Activated naive CD4-positive, alpha-beta T cell treated with Interleukin-2 at 50 U/mL for 16 hours (primary cell): Measurements from ENCODE around the gene UBP1.
"Not testable (repeated sequence)": the region's sequence is repeated elsewhere in the genome, so short reads cannot be mapped to it uniquely, and the experiment has no call there.

ENCODE experiments used
- DNase-seq: peaks from one replicate; pipeline ENCODE4 v3.0.0-alpha.2; 2020

UBP1 gene

DNA sequence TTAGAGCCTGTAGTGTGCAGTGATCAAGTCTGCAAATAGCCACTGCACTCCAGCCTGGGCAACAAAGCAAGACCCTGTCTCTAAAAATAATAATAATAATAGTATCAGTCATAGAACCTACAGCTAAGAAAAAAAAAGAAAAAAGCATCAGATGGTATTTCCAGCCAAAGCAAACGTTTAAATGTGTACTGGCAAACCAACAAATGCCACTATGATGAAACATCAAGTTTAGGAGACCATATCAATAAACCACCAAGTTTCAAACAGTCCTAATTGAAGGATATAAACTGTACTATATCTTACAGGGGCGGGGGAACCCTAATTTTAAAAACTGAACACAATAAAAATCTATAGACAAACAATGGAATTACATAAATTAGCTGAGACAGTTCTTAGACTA lies 6.4 kb downstream of the UBP1 start:
- no peak for DNase-seq

DNA sequence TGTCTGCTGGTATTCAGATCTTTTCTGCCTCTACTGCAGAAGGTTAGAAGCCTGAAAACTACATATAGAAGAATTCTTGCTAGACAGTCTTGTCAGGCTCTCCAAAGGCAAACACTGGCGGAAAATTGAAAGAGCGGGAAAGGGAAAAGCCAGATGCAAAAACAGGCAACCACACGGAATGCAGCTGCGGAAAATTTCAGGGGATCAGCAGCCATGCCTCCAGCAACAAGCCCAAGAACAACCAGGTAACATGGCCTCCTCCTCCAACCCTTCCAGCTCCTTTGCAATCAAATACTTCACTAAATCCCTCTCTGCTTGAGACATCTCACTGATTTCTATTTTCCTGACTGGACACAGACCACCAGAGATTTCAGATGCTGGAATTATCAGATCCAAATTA lies 9.6 kb downstream of the UBP1 start:
- DNase-seq, result no peak

DNA sequence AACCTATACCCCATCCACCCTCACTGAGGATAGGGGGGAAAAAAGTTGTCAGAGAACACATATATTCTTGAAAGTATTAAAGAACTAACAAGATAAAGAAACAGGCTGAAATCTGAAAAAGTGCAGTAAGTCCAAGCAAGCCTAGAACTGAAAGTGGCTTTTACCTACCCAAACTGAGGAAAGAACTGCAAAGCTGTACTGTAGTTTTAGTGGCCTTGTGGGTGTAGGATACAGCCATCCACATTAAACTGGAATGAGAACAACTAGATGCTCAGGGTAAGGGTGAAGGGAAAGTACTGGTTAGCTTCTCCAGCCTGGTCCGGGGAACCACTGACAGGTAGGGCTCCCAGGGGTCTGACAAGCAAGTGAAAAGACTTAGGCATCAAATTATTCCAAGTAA lies 10.1 kb downstream of the UBP1 start:
- DNase-seq, result no peak

DNA sequence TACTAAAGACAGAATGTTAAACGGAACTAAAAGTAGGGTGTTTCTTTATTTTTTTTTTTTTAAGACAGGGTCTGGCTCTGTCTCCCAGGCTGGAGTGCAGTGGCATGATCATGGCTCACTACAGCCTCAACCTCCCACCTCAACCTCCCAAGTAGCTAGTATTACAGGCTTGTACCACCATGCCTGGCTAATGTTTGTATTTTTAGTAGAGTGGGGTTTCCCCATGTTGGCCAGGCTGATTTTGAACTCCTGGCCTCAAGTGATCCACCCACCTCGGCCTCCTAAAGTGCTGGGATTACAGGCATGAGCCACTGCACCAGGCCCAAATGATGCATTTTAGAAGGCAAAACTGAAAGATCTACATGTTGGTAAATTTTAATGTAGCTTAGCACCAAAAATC lies 10.9 kb downstream of the UBP1 start:
- not testable (repeated sequence) for DNase-seq

DNA sequence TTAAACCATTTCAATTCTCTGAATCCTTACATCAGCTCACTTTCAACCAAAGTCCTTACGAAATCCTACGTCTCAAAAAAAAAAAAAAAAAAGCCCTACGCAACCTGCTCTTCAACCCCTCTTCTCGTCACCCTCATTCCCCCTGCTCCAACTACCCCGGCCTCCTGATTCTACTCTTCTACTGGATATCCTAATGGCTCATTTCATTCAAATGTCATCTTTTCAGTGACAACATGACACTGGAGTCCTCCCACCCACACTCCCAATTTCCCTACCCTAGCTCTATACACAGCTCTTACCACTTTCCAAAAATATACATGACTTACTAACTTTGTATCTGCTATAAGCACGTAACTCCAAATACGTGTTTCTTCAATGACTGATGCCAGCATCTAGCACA lies 11.5 kb downstream of the UBP1 start:
- no peak for DNase-seq

DNA sequence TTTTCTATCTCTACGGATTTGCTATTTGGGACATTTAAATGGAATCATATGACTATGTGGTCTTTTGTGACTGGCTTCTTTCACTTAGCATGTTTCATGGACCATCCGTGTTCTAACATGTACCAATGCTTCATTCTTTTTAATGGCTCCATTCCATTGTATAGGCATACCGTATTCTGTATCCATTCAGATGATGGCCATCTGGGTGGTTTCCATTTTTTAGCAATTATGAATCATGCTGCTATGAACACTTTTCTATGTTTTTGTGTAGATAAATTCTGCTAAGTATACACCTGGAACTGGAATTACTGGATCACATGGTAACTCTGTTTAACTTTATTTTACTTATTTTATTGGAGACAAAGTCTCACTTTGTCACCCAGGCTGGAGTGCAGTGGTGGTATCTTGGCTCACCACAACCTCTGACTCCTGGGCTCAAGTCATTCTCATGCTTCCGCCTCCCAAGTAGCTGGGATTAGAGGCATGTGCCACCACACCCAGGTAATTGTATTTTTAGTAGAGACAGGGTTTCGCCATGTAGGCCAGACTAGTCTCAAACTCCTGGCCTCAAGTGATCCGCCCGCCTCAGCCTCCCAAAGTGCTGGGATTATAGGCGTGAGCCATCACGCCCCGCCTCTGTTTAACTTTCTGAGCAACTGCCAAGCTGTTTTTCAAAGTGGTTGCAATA lies 13.4 kb downstream of the UBP1 start:
- no peak for DNase-seq

DNA sequence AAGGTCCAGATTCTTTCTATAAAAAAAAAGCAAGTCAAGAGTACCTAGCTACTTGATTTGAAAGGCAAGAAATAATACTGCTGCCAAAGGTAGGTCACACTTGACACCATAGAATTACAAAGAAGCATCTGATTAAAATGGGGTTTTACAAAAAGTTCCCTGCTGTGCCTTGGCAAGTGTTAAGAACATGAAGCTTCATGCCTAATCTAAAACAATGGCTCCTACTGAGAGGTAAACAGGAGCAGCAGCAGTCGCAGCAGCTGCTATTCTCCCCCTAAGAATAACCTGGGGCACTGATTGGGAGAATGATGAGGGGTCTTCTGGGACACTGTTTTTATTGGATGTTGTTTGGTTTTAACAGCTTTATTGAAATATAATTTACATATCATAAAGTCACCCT lies 14.1 kb downstream of the UBP1 start:
- no peak for DNase-seq

DNA sequence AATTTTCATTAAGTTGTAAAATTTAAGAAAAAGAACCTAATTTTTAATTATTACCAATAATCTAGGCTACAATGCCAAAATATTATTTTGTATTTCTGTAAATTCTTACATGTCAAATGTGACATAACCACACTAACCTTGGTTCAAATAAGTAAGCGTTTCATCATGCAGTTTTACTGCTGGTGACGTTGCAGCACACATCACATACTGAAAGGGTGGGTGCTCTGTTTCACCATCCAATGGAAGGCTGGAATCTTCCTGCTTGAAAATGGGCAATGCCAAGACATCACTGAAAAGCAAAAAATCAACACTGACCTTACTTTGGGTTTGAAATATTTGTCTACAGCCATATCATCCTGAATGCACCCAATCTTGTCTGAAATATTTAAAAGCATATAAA lies 14.8 kb downstream of the UBP1 start:
- no peak for DNase-seq

DNA sequence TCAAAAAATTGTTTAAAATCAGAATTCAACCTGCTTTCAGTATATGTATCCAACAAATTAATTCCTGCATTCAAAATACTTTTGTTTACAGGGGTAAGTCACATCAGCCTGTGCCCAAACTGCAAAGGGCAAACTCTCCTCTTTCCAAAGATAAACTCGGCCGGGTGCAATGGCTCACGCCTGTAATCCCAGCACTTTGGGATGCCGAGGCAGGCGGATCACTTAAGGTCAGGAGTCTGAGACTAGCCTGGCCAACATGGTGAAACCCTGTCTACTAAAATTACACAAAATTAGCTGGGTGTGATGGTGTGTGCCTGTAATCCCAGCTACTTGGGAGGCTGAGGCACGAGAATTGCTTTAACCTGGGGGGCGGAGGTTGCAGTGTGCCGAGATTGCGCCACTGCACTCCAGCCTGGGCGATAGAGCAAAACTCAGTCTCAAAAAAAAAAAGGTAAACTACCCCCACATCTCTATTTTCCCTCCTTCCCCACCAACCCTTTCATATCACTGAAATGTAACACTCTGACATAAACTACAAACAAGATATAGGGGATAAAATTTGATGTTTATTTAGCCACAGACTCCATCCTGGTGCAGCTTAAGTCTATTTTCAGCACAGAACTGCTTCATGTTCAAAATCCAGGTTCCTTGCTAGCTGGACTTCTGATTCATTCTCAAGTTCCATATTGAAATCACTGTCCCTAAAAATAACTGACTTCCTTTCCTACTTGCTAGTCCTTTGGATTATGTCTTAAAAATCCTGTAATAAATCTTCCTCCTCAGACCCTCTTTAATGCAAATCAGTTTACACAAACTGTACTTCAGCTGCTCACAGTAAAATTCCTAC lies 15.4 kb downstream of the UBP1 start:
- DNase-seq, result no peak

DNA sequence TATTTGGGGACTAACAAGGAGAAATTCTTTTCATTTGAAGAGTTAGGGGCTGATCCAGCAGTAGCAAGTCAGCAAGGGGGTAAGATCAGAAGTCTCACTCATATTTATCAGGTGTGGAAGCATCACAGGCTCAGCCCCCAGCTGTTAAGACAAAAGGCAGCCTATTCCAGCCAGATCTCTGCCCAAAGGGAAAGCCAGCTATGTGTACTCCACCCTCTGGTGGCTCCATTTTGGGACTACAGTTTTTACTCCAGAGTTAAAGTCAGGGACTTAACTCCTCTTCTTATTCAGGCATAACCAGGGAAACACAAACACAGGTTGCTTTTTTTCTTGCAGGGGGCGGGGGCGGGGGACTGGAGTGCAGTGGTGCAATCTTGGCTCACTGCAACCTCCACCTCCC lies 19.2 kb downstream of the UBP1 start:
- no peak for DNase-seq

DNA sequence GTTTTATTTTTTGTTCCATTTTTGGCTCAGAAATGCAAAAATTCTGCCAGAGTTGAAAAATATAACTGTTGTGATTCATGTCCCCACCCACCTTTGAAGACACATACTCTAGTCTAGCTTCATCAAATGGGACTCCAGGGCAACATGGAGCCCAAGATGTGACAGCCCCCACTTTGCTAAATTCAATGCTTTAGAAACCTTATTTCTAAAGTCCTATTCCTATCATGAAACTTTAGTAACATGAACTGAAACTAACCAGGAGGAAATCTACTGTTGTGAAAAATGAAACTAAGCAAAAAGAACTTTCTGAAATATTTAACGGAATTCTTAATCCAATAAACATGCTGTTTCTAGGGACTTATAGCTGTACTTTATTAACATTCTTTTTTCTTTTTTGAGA lies 20.3 kb downstream of the UBP1 start:
- no peak for DNase-seq

DNA sequence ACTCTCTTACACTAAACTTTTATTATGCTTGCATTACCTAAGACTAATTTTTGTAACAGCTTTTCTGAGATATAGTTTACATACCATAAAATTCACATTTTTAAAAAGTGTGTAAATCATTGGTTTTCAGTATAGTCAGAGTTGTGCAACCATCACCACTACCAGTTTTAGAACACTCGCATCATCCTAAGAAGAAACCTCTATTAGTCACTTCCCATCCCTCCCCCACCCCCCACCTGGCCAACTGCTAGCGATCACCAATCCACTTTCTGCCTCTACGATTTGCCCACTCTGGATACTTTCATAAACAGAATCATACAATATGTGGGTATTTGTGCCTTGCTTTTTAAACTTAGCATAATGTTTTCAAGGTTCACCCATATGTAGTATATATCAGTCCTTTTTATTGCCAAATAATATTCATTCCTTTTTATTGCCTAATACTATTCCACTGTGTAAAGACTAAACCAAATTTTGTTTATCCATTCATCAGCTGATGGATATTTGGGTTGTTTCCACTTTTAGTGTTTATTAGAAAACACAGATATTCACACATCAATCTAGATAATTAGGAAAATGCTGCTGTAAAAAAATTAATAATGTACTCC lies 23.0 kb downstream of the UBP1 start:
- no peak for DNase-seq

DNA sequence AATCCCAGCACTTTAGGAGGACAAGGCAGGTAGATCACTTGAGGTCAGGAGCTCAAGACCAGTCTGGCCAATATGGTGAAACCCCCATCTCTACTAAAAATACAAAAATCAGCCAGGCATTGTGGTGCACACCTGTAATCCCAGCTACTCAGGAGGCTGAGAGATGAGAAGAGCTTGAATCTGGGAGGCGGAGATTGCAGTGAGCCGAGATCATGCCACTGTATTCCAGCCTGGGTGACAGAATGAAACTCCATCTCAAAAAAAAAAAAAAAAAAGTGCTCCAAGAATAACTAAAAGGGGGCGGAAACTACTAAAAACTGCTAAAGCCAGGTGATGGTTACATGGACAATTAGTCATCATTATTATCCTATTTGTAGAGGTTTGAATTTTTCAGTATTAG lies 29.4 kb downstream of the UBP1 start:
- not testable (repeated sequence) for DNase-seq

DNA sequence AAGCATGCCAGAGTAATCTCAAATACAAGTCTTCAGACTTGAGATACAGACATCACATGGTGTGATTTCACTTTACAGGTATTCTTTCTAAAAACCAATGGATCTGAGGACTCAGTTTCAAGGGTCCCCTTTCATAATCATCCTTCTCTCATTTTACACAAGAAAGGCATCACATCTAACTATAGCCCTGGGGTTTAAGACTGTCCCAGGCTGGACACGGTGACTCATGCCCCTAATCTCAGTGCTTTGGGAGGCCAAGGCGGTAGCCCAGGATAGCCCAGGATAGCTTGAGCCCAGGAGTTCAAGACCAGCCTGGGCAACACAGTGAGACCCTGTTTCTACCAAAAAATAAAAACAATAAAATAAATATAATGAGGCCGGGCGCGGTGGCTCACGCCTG lies 36.4 kb downstream of the UBP1 start:
- no peak for DNase-seq

DNA sequence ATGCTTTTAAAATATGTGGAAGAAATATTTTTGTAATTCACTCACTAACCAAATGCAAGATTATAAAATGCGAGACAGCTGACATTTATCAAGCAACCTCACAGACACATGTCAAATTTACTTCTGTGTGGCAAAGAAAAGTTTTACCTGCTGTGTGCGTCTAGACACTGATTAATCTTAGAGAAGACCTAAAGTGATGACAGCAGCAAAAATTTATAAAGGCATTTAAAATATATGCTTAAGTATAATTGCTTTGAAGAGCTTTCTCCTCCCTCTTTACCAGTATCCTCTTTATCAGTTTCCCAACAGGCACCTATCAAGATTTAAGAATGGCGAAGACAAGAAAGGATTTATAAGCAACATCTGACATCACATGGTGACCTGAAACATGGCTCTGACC lies 37.3 kb downstream of the UBP1 start:
- no peak for DNase-seq

DNA sequence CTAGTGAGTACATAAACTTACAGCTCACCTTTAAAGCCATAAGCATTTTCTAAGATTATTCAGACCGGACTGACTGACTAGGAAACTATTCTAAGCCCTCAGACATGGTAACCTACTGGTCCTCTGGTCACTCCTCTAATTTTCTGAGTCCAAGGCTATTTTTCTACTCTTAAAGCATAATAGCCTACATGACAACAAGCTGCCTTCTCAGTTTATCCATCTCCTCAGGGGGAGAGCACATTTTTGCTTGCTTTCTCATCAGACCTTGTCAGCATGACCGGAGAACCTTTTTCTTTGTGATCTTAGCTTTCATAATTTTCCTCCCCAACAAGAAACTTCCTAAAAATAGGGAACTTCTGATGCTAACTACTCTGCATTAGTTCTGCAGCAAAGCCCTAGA lies 38.4 kb downstream of the UBP1 start:
- no peak for DNase-seq

DNA sequence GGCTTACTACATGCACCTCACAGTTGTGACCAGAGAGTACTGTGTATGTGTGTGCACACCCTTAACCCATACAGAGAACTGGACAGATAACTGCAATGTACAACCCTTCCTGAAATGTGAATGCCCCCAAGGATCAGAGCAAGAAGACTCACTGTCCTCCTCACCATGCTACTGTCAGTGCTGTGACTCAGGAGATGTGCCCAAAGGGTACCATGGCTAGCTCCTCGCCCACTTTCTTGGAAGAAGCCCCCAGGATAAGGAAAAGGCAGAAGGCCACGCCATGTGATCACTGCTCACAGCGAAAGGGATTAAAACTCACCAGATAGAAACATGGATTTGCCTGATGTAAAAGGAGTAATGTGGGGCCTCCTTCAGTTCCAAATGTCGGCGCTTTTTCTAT lies 41.8 kb downstream of the UBP1 start:
- DNase-seq, result no peak

DNA sequence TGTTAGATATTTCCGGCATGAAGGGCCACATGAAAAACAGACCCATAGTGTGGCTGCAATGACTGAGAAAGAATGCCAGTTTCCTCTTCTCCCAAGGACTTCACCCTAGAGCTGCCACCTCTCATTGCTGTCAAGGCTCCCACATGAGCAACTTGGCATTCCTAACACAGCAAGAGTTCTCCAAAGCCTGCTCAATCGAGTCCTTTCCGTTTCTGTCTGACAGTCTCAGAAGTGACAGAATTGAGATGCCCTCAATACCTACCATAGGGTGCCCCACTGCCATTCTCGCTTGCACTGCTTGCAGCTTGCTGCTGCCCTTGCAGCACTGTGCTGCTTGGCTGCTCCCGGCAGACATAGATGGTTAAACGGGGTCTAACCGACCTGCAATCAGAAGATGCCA lies 44.3 kb downstream of the UBP1 start:
- no peak for DNase-seq

DNA sequence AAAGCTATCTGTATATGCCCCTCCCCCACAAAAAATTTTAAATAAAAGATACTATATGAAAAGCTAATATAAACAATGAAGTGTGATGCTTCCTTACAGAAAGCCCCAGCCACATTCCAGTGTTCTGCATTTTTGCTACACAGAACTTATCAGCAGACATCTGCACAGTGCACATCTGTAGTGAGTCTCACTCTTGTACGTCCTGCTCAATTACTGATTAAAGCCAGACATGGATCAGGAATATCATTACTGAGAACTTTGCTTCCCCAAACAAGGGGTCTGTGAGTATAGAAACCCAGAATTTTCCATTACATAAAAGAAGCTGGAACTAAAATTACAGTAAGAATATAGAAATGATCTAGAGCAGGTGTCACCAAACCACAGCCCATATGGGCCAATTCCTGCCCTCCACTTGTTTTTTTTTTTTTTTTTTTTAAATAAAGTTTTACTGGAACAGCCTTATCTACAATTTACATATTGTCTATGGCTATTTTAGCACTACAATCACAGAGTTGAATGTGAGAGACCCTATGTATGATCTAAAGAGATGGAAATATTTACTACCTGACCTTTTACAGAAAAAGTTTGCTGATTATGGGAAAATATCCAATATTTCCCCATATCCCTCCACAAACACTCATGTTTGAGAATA lies 45.7 kb downstream of the UBP1 start:
- DNase-seq, result no peak

DNA sequence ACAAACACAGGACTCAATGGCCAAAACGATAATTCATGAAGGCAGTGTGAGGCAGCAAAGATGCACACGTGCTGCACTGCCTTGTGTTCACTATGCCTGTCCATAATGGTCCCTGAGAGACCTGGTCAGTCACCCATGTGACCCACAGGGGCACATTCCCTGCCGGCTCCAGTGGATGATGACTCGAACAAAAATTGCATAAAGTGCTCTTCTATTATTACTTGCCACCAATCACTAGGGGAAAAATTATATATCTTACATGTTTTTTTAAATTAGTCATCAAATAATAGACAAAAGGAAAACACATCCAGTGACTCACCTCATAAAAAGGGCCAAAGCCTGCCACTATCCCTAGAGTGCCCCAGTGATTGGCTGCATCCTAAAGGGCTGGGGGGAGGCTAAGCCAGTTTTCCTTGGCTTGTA lies 47.5 kb downstream of the UBP1 start:
- no peak for DNase-seq

DNA sequence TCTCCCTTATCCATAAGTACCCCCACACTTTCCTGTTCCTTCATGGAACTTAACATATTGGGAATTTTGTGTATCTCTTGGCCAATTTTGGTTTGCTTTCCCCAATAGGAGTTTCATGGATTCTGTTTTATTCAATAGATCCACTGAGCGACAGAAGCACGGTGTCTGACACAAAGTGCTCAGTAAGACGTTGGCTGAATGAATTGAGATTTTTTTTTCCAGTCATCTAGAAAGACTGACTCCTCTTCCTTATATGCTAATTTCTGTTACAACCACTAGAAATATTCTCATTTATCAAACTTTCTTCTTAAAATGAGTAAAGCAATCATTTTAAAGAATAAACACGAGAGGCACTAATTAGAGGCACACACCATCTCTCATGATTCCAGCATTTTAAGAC lies 48.1 kb downstream of the UBP1 start:
- DNase-seq, result no peak

DNA sequence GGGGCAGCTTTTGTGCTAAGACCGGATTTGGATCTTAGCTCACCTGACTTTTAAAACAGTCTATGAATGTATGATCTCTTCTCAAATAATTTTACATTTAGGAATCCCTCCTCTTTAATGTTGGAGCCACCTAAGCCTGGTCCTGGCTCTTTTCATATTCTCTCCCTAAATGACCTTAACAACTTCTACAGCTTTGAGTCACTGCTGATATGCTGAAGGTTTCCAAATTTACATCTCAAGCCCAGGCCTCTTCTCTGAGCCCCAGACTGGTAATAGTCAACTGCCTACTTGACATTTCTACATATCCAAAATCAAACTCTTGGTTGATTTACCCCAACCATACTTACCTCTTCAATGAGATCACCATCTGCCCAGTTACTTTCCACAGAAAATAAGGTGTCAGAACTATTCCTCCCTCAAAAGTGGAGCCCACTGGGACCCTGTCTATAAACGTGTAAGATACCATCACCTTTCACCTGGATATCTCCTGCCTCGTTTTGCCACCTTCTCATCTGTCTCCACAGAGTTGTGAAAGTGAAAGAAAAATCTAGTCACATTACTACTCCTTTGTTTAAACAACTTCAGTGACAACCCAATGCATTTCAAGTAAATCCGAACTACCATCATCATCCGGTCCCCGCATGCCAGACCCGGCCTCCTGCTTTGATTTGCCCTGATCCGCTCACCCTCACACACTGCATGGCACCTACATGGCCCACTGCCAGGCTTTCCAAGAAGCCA lies 48.8 kb downstream of the UBP1 start:
- DNase-seq, result no peak

DNA sequence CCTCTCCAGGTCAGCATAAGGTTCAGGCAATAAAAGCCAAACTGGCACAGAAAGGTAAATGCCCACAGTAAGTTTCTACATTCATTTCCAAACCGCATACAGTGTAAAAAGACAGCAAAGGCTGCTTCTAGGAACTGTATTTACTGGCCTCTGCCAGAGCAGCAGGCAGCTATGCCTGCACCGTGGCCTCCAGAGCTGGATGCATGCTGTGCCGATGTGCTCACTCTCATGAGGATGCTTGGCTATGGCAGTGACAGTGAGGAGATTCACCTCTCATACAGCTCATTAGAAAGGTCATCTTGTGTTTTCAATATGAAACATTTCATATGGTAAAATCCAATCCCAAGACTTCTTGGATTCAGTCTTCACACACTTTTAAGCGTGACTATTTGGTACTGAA lies 50.3 kb downstream of the UBP1 start:
- DNase-seq, result no peak
